Renal pelvis (tissue), 4 donors: ENCODE results near the gene SH3BP5. TPM values are rescaled to one million over a fixed set of nuclear protein-coding genes. Genes with fewer than 3 reads are reported as not detected.

Source experiments
- DNase-seq: peaks from one replicate; pipeline ENCODE4 v3.0.0-alpha.2; 2013
- polyA plus RNA-seq, 3 donors: library from polyadenylated mRNA; unstranded; fragments of 120-200 nt; gene quantifications; one replicate each; pipeline ENCODE4 v1.2.1, GENCODE V29; 2013; ENCODE audit not compliant: insufficient read length in 3 of 3

The SH3BP5 gene
- polyA plus RNA-seq, 3 donors = 51.1 to 52.8 (median 52.3) TPM

DNA sequence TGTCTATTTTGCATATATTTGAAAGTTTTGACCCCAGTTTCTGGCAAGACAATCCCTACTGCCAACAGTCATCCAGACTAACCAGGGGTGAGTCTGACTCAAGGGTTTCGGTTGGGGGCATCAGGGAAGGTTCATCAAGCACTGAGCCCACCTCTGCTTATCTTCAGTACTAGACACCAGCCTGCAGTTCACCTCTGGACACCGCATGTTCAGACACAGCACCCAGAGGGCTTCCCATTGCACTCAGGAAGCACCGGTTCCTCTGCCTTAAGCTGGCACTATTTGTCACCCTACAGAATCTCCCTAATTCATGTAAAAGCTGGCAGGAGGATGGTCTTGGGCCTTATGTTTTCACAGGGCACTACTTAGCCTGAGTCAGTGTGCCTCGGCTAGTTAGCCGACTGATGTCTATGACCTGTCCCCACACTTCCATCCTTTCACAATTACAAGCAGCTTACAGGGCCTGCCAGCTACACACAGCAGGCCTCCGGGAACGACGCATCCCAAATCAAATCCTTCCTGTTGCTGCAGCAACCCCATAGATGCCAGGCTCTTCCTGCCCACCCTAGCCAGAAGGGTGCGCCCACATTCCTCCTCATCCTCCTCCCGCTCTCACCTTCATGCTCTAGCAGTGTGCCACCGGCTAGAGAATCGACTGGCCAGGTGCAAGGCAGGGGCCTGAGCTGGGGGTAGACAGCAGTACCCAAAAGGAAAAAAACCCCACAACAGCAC is 52.5 kb downstream of the SH3BP5 start:
- no peak for DNase-seq

DNA sequence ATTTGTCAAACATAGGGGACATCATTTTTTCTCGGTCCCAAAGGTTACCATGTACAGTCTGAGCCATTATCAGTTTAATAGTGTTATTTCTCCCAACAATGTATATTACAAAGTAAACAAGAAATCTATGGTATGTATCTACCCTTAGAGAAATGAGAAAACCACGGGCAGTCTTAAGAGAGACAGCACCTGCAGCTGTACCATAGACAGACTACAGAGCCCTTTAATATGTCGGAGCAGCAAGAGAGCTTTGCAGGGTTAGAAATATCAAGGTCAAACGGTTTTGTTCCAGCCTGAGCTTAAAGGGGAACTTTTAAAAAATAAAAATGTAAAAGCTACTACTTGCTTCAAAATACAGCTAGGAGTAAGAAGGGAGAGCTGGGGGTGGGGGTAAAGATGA is 53.2 kb downstream of the SH3BP5 start:
- no peak for DNase-seq

DNA sequence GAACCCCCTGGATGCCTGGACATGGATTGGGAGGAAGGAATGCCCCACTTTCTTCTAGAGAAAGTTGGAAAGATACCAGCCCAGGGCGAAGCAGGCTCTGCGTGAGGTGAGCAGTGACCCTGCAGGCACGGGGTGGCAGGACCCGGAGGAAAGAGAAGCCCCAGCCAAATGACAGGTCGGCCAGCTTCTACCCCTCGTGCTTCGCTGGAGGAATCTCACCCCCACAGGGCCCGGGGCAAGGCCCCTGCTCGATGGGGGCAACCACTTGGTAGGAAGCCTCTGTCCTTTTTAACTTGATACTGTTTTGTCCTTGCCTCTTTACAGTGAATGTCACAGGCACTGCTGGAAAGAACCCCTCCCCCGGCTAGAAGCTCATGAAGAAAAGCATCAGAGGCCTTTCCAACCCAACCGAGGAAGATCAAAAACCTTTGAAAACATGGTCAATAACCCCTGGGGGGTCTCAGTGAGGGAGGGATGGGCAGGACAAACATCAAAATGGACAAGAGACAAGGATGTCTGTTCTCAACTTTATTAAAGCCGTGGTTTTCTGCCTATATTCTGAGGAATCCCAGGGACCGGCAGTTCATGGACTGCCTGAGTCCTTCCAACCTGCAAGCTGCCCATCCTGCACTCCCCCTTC is 54.4 kb downstream of the SH3BP5 start:
- no peak for DNase-seq

DNA sequence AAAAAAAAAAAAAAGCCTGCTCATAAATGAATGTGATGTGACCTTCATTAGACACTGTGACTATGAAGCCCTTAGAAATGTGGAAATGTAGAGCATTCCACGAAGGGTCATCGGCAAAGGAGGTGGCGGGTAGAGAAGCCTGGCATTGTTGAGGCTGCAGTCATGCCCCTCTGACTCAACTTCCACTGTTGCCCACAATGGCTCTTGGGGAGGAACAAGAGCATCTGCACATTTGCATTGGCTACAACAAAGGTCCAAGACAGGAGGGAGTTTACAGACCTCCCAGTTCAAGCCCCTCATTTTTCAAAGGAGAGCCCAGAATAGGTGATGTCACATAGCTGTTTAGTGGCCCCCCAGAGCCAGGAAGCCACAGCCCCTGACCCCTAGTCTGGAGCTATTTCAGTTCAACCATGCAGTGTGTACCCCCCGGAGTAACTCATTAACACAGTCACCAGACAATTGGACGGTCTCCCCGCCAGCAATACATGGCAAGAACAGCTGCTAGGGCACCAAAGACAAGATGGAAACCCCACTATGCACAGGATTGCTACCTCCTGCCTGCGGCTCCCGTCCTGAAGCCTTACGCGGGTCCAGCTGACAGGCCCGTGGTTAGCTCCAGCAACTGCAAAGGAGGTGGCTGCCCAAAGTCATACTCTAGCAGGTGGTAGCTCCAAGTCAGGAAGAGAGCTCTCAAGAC is 56.2 kb downstream of the SH3BP5 start:
- no peak for DNase-seq

DNA sequence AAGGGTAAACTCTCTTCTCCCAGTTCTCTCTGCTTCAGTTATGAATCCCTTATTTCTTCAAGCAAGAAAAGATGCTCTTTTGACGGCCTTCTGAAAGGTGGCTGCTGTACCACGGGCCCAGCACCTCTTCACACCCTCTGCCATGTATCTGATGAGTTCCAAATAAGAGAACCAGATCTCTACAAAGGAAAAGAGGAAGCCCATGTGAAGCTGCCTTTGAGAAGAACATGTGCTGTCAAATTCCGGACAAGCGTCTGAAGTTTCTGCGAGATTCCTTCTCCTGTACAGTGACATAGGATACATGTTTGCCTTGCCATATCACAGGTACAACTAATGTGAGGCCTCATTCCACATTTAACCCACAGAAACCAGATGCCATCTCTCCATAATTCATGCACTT is 59.2 kb downstream of the SH3BP5 start:
- DNase-seq = no peak

DNA sequence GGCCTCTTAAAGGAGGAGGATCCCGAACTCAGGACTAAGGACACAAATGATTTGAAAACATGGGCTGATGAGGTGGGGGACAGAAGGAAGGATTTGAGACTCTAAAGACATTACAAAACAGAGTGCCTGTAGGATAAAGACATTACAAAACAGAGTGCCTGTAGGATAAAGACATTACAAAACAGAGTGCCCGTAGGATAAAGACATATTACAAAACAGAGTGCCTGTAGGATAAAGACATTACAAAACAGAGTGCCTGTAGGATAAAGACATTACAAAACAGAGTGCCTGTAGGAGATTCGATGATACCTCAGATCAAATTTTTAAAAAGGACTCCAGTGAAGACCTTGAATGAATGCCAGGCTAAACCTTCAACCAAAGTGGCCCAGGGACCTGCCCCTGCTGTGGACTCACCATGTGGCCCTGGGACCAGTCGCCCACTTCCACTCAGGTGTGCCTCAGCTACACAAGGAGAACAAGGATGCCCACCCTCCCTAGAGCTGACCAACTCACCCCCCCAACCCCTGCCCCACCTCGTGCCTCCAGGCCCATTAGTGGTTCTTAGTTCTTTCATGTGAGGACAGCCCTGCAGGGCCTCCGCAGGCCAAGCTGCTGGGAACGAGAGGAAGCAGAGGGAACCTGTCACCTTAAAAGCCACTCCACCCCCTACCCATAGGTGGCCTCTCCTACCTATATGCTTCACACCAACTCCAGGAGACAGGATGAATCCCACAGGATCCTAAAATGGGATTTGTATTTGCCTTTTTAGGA is 59.8 kb downstream of the SH3BP5 start:
- no peak for DNase-seq

DNA sequence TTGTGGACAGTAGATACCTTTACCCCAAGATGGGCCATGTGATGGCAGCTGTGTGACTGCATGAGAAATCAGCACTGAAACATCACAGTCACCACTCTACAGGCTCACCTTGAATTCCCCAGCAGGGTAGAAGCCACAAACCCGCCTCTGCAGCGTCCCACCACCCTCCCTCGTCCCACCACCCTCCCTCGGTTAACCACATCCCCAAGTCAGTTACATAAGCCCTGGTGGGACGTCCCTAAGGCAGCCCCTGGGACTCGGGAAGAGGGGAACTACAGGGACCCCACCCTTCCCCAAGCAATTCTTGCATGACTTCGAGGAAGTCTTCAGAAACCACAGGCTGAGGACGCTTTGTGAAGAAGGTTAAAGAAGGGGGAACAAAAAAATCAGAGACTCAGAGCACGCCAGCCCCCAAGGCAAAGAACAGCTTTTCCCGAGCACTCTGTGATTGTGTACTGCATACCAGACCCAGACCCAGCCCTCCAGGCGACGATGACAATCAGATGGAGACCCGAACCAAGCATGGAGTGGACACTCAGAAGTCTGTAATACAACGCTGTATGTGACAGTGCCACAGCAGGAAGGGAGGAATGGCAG is 60.5 kb downstream of the SH3BP5 start:
- DNase-seq = no peak

DNA sequence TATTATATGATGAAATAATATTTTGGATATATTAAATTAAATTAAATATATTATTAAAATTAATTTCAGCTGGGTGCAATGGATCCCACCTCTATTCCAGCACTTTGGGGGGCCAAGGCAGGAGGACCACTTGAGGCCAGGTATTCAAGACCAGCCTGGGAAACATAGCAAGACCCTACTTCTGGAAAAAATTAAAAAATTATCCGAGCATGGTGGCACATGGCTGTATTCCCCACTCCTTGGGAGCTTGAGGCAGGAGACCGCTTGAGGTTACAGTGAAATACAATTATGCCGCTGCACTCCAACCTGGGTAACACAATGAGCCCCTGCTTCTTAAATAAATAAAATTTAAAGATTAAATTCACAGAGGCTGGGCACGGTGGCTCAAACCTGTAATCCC is 61.4 kb downstream of the SH3BP5 start:
- DNase-seq = no peak

DNA sequence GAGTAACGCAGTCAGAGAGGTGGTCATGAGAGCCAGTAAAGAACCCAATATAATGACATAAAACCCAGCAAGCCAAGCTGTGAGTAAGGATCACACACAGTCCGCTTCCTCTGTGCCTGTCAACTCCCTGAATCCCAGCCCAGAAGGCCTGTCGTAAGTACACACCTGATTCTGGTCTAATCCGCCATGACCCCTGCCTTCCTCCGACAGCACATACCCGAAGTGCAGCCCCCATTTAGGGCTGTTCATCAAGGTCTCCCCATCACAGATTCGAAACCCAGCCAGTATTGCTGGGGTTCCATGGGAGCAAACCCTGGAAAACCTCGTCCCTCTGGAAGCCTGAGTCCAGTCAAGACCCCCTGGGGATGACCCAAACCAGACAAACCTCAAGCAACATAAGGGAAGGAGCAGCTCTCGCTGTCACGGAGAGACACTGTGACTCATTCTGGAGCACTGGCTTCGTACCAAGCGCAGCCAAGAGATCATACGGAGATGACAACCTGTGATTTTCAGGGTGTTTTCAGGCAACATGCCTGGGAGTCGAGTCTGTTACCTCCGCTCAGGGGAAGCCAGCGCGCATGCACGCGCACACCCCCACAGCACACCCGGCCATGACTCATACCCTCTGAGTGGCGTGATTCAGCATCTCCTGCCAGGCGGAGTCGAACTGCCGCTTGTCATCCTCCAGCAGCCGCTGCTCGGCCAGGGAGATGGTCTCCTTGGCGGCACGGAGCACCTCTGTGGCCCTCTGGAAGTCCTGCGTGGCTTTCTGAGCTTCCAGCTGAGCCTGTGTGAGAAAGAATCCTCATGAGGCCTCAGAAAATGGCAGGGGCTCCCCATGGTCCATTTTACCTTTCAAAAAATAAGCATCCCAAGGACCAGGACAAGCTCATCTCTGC is 63.0 kb downstream of the SH3BP5 start:
- DNase-seq = no peak

DNA sequence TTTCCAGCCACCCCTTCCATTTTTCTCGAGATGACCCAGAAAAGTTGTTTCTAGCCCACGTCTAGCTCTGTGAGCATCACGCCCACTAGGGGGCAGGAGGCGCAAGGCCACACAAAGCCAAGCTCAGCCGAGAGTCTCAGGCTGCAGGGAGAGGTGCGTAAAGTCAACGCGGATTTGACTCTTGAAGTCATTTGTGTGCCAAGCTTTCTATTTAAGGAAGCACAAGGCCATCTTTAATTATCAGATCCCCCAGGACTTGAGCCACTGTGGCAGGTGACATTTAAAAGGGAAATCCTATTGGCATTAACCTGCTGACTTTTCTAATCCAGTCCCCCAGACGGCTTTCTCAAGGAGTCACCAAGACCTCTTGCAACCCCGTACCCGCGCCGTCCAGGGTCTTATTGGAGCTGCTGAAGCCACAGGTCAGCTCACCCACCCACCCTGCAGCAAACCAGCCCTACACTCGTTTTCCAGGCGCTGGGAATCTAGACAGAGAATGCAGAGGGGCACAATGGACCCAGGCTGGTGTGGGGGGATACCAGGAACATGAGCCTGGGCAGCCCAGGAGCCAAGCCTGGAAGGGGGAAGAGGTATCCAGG is 64.3 kb downstream of the SH3BP5 start:
- DNase-seq = peak; percentile 77

DNA sequence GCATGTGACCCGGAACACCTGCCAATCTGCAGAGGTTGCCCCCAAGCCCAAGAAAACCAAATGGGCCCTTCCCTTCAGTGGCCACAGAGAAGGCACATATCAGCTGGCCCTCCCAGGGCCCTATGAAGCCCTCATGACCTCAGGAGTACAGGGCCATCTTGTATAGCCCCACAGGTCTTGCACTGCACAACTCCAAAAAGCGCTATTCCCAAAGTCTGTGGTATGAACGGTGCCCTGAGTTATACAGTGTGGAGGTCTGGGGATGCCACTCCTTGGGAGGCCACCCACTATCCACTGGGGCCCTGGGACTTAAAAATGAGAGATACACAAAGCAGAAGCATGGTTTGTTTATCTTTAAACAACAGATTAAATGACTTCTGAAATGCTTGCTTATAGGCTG is 64.9 kb downstream of the SH3BP5 start:
- no peak for DNase-seq

DNA sequence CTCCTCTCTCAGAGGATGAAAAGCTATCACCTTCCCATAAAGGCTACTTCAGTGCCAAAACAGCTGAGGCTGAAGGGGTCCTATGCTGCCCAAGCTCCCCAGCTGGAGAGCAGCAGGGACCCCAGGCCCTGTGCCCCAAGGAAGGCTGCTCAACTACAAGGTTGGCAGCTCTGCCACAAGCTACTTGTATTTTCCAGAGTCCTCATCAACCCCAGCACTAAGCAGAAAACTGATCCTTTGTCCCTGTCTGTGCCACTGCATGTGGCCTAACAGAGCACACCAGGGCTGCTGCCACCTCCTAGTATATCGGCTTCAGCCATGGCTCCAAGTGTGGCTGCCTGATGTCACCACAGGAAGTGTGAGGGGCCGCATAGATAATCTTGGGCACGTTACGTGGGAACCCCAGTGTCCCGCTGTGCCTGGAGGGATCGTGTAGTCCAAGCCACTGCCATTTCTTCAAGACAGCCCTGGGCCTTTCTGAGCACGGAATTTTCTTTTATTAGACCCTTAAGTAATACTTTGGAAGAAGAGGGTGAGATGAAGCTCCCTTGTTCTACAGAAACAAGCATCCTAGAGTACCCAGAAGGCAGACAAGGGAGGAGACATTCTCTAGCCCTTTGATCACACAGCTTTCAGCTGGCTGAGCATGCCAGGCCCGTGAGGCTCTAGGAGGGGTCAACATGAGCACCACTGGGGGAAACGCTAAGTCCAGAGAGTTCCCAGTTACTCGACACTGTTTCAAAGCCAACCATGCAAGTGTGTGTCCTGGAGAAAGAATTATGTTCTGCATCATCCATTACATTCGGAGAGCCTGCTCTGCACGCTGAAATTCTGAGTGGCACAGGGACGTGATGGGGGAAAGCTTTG is 65.6 kb downstream of the SH3BP5 start:
- DNase-seq = no peak

DNA sequence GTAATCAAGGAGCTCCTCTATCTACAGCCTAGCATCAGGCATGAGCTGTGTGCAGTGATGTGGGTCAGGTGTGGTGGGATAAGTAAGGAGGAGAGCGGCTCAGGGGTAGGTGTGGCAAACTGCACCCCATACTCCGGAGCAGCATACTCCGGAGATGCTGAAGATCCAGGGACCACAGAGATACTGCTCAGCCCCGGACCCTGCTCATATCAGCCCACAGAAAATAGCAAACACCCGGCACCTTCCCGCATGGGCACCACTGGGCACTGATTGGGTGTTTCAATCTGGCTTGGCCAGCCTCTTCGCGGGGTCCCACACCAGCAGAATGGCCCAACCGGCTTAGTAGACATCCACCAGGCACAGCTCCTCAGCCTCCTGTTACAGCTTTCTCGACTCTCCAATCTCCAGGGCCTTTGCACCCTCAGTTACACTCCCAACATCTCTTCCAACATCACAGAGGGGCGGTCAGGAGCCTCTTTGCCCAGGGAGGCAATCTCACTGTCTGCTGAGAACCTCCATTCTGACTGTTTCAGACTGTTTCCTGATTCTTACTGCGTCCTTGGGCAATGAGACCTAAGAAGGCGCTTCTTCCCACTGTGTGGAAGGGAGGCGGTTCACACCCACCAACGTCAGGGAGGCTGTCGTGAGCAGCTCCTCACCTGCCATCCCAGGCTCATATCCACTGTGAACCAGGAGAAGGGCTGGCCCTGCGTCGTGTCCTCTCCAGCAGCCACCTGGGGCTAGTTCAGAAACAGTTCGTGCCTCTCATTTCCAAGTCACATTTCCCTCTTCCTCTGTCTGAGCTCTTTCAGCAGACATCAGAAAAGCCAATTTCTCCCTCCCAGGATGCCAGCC is 66.5 kb downstream of the SH3BP5 start:
- DNase-seq = no peak

DNA sequence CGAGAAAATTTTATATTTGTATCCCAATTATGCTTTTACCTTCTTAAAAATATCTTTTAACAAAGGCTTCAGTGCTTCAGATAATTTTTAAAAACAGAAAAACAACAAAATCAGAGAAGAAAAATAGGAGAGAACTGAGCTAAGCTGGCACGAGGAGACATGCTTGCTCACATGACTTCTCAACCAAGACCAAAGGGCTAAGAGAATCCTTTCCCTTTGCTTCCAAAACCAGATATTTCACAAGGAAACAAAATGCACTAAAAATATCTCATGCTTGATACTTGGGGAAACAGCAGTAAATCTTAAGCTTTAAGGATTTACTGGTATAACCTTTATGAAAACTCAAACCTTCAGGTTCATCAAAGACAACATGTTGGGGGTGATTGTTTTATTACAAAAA is 67.9 kb downstream of the SH3BP5 start:
- DNase-seq = no peak

DNA sequence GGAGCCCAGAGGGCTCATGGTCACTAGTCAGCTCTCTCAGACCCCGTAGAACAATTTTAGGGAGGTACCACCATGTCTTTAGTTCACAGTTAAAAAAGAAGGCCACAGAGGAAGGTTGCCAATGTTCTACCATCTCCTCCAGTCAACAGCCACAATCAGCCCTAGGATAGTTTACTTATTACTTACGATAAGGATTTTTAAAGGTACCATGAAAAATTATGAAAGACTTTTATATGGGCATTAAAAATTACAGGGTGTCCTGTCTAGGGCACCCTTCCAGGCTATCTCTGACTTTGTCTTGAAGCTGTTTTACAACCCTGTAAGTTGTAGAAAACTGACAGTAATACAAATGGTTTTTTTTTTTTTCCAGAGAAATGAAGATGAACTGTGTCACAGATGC is 68.5 kb downstream of the SH3BP5 start:
- no peak for DNase-seq

DNA sequence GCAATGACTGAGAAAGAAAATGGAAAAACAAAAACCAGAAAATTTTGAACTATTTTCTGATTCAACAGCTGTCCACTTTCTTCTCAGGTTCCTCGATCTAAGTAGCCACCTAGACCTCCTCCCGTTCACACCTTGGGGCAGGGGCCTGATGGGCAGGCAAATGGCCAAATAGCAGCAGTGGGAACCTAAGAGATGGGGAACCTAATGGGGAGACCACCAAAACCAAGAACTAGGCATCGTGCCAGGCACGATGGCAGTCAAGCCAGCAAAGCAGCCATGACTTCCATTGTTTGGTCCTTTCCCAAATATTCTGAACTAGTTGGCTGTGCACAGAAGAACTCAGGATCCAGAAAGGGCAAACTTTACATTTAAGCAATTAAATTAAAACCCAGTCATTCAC is 69.3 kb downstream of the SH3BP5 start:
- DNase-seq = no peak

DNA sequence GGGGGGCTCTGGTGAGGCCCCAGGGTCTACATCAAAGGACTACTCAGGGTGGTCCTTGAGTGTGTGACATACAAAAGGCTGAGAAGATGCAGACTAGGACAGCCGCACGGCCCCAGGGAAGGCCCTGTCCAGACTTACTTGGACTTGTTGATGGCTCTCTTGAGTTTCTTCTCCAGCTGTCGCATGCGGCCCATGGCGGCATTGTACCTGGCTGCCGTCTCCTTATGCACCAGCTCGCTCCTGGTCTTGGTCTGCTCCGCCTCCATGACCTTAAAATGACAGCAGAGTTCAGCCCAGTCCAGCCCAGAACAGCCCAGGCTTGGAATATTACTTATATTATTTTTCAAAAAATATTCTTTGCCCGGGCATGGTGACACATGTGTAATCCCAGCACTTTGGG is 70.4 kb downstream of the SH3BP5 start:
- DNase-seq = no peak

DNA sequence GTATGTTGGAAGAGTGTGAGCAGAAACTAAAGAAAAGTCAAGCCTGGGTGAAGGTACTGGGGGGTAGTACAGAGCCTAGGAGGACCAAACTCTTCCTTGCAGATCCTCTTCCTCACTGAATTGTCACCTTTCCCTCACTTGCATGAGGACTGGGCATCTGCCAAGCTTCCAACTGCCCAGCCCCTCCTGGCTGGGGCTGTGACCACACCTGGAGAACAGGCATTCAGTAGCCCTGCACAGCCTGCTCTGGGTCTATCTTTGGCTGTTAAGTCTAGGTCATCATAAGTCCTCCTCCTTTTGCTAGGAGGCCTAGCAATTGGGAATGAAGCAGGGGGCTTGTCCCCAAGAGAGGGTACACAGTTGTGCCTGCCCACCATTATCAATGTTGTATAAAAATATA is 71.1 kb downstream of the SH3BP5 start:
- DNase-seq = no peak

DNA sequence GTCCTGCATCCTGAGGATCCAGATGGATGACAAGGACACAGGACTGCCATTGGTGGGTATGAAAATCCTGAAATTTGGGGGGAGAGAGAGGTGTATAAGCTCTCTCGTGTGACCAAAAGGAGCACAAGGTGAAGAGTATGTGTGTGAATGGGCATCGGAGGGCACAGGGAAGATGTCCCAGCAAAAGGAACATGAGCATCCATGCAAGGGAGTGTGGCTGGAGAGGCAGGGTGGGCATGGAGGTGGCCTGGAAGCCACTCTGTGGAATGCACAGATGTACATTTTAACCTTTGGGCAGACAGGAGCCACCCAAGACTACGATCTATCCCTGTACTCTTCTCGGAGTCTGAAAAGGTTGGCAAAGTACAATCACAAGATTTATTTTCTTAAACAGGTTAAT is 71.9 kb downstream of the SH3BP5 start:
- DNase-seq = no peak
